GM19238 (cell line): Measurements from ENCODE around the gene TRAFD1.

Experiments
- DNase-seq: peaks from one replicate; pipeline ENCODE4 v3.0.0; 2011; ENCODE audit warnings: low spot score; ENCODE audit not compliant: insufficient read length

TRAFD1 gene

DNA sequence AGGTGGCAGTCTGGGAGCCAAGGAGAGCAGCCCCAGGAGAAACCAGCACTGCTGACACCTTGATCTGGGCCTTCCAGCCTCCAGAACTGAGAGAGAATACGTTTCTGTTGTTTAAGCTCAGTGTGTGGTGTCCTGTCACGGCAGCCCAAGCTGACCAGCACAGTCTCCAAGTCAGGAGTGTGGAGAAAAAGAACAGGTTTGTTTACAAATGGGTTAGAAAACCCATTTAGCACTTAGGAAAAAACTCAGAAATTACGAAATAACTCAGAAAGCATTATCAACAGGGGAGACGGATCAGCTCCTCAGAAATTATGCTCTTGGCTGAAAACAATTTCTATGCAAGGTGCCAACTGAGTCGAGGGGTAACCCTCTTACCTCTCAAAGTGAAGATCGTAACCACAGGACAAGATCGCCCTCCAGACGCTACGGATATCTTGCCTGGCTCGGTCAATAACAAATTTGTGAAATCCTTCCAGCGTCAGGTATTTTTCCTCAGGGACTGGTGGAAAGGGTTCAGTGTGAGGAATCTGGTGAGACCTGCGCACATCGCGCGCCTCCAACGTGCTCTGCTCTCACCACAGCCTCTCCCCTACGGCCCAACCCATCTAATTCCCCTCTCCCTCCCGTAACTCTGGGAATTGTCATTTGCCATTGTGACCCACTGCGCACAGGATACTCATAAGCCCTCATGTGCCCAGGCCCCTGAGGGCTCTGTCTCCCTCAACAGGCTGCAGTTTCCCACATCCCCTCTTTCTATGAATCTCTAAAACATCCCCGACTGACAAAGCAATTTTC is 50.2 kb downstream of the TRAFD1 start:
- DNase-seq = no peak

DNA sequence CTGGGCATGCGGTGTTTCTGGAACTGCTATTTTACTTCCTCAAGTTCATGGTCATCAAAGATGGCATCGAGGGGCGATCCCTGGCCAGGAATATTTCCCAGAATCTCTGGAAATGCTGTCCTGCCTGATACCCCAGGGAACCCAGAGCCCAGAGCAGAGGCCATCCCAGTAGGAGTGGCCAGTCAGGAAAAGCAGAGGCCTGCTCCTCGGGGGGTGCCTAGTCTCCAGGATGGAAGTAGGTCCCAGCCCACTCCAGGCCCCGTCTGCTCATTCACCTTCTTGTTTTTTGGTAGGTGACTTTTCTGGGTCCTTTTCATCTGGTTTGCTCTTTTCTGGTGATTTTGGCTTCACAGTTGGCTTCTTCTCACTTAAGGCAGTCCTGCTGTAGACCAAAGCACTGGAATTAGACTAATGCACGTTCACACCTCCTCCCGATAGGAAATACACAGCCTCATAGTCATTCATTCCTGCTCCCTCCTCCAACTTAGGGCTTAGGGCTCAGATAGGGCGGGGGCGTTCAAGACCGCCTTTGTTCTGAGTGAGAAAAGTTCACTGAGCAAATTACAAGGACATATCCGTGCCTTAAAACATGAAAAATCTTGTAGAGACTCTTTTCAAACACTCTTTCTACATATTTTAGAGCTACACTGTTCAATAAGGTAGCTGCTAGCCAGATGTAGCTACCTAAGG is 51.1 kb downstream of the TRAFD1 start:
- DNase-seq = no peak

DNA sequence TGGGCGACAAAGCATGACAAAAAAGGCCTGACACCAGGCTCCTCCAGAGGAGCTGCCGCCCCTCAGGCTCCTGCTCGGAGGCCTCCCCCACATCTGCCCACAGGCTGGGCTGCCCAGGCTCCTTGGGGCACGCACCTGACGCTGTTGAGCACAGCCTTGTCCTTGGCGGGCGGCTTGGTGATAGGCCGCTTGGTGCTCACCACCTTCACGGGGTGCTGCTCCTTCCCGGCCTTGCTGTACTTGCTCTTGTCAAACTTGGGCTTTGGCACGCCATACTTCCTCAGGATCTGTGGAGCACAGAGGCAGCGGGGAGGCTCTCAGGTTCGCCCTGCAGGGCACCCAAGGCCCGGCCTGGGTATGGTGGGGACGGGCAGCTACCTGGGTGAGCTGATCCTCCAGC is 53.4 kb downstream of the TRAFD1 start:
- no peak for DNase-seq

DNA sequence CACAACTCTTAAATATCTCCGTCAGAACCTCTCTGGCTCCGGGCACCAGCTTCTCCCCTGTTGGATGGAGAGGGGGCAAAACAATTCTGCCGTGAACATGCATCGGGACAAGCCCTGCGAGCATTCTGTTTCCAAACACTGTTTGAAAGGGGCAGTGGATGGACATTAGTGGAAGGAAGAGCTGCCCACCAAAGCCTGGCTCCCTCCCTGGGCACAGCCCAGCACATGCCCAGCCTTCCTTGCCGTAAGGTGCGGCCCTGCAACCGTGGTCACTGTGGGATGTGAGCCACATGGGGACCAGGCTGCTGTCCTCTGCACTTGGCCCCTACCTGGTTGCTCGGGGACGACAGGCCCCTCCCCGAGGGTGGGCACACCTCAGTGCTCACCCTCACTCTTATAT is 54.0 kb downstream of the TRAFD1 start:
- no peak for DNase-seq

DNA sequence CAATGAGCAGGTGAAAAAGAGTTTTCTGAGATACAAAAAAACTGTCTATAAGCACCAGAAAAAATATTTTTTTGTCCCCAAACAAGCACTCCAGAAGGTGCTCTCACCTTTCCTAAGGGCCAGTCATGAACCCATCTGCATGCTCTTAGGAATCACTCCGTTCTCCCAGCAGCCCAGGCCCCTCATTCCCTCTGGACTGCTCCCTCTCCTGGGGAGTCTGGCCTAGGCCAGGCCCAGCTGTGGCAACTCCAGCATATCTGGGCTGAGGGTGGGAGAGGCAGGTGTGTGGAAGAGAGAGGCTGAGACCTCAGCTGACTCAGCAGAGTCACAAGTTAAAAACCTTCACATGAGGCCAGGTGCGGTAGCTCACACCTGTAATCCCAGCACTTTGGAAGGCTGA is 54.6 kb downstream of the TRAFD1 start:
- DNase-seq = no peak

DNA sequence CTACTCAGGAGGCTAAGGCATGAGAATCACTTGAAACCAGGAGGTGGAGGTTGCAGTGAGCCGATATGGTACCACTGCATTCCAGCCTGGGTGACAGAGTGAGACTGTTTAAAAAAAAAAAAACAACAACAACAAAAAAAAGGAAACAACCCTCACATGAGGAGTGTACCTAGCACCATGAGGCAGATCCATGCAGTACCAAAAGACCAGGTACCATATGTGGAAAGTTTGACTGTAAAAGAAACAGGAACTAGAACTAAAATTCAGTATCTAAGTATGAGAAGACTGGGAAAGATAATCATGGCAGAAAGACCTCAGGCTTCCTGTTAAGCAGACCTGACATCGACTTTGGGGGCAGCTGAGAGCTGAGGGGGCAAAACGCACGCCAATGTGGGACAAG is 55.1 kb downstream of the TRAFD1 start:
- DNase-seq = no peak

DNA sequence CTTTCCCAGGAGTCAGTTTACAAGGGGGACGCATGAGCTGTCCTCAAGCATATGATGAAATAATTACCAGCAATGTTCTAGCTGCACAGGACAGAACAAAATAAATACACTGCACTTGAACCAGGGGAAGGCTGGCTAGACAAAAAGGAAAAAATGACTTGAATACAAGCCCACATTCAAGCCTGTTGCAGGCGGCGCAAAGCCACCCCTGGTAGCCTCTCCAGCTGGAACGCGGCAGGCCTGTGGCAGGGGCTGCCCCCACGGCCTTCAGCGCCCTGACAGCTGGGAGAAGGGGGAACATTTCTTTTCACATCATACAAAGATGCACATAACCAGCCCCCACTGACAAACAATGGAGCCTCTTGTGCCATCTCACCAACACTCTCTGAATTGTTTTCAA is 57.1 kb downstream of the TRAFD1 start:
- DNase-seq = no peak

DNA sequence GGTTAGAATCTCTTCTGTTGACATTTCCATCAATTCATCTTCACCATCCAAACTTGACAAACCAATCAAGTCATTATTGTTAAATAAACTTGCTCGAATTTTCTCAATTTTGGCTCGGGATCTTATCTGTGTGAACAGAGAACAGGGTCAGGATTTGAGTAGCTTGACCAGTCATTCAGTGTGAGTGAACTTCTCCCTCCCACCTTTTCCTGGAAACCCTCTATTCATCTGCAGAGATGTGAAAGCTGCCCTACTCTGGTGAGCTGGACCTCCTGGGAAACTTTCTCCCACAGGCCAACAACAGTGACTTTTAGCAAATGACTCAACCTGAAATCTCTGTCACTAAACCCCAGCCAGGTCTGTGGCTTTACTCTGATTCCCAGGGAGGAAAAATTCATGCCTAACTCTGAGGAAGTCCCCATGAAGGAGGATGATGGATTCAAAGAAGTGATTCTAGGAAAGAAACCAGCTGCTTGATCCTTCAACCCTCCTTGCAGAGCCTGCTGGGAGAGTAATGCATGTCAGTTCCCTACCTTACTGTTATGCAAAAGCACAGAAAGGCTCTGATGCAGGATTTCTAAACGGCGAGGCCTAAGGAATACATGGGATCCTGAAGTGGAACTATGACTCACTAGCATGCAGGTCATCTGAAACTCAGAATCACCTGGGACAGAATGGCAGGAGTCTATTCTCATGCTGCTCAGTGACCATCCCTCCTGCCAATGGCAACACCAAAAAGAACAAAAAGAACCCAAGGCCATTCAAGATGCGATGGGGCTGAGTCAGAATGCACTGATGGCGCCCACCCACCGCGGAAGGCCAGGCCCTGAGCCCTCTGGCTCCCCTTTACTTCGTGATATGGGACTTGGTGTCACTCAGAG is 58.0 kb downstream of the TRAFD1 start:
- no peak for DNase-seq

DNA sequence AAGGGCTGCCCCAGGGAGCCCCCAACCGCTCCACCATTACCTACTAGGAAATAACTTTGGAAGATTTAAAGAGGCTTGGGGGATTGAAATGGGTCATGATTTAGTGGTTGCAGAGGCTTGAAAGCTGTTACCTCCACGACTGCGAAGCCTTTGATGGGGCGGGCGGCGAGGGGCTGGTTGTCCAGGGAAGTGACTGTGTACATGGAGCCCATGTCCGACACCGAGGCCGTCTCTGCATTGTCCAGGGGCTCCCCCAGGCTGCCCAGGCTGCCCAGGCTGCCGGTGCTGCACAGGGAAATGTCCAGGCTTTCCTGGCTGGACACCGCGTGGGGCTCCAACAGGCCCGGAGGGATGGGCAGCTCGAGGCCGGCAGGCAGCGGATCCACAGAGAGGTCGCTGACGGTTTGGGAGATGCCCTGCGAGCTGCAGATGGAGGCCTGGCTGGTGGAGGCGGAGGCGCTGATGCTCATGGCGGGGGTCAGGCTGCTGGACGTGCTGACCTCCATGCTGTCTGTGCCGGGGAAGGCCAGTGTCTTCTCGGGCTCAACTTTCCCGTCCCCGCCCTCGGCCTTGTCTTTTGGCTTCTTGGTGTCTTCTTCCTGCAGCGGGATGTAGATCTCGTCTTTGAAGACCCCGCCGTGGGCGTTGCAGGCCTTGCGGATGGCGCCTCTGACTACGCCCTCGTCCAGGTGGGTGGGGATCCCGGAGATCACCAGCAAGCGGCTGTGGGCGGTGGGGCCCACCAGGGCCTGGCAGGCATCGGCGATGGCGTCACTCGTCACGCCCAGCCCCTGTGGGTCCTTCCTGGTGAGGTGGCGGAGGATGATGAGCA is 58.9 kb downstream of the TRAFD1 start:
- DNase-seq = no peak

DNA sequence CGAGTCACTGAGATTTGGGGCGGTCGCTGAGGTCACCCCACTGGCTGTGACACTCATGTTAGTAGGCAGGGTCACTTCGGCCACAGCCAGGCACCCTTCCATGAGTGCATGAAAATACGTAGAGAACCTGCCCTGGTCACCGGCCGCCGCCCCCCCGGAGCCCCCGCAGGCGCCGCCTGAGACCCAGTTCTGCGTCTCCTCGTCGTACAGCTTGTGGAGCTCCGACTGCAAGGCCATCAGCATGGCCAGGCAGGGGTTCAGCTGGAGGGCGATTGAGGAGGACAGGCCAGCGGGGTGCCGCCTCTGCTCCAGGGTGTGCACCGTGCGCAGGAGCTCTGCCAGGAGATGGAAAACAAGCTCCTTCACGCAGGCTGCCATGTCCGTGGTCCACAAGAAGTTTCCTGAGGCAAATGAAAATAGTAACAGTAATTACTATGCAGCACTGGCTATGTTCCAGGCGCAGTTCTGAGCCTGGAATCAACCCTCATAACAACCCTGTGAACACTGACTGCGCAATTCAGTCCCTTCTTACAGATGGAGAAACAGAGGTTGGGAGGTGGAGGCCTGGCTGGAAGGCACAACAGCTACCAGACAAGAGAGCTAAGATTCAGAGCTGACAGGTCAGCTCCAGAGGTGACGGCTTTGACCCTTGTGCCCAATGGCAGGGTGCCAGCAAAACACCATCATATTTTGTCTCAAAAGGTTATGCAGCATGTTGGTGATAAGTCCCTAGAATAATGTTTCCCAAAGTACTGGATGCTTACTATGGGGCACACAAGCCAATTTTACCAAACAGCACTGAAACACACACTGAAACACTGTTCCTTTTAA is 59.9 kb downstream of the TRAFD1 start:
- no peak for DNase-seq

DNA sequence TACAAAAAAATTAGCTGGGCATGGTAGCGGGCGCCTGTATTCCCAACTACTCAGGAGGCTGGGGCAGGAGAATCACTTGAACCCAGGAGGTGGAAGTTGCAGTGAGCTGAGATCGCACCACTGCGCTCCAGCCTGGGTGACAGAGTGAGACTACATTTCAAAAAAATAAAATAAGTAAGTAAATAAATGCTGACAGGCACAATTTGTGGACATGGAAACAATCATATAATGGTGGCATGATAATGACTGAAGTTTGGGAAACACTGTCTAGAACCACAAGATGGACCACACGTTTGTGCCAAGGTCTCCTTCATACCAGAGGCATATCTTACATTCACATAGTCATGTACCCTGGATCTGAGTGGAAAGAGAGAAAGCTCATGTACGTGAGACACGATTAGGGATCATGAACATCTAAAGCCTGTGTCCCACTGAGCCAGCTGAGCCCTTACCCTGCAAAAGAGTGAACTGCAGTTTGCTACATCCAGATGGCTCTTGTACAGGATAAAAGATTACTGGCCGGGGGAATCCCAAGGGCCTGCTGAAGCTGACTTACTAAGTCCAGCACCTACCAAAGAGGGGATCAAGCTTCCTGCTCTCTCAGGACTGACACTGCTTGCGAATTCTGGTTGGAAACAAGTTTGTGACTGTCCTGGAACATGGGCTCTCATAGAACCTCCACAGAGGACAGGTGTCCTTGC is 62.9 kb downstream of the TRAFD1 start:
- DNase-seq = no peak

DNA sequence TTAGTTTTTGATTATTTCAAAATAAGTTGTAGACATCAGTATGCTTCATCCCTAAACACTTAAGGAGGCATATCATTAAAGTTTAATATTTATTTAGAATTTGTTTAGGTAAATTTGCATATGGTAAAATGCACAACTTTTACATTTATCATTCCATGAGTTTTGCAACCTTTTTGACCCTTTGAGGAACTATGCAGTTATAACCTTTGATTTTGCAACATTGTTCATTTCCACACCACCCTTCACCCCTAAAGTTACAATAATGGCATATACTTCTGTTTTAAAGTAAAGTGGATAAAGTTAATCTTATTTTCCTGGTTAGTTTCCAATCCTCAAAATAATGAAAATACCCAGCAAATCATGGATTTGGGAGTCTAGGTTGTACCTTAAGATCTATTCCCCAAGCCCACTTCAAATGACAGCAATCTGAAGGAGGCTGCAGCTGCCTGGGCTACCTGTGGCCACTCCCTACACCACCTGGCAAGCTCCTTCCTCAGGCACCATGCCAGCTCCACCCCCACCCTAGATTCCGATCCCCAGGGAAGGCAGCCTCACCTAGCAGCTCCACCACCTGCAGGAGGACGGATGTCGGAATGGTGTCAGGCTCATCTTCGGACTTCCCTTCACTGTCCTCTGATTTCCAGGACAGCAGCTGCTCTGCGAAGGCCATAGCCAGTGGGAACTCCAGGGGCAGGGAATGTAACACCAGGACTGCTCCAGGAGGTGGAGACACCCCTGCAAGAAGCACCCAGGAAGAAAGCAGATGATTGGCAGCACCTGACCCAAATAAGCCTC is 65.1 kb downstream of the TRAFD1 start:
- DNase-seq = no peak

DNA sequence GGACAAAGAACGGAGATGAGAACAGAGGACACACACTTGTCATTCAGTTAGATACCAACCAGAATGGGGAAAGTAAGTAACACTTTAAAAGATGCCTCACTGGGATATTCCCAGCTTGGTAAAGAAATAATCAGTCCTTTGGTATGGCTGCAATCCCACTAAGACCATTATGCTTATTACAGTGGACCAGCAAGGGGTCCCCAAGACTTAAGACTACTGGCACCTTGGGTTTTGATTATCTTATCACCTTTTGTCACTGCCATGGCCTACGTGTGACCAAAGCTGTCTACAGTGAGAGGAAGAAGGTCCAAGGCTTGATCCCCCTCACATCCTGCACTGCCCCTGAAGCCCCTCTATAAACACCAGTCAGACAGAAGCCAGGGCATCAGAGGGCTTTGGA is 65.8 kb downstream of the TRAFD1 start:
- no peak for DNase-seq

DNA sequence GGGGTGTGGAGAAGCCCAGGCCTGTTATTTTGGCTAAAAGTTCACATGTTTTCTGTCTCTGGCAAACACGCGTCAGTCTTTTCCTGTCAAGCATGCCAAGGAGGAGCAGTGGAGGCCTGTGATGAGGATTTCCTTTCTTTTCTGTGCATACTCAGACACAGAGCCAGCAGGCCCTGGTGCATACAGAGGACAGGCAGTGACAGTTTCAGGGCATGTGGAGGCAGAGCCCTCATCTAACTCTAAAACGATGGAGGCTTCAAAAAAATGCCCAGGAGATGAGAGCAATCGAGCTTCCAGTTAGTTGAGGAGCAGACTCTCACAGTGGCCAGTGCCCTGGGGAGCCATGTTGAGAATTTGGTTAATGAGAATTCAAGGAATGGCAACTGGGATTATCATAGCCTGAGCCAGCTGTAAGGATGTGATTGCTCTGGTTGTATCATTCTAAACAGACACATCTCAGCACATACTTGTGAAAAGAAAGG is 66.5 kb downstream of the TRAFD1 start:
- DNase-seq = no peak

DNA sequence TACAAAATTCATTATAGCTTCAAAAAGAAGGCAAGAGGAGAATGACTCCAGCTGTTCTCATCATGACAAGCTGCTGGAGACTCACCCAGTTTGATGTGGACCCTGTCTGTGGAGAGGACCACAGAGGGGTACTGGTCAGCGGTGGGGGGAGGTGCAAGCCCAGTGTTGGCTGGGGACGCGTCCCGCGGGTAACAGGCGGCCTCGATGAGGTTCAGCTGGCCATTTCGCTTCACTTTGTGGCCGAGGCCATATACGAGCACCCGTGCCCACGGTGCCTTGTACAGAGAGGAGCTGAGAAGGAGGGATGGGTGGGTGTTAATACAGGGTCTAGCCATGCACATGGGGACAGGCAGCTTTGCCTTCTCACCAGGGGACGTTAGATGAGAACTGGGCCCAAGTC is 67.1 kb downstream of the TRAFD1 start:
- DNase-seq = no peak

DNA sequence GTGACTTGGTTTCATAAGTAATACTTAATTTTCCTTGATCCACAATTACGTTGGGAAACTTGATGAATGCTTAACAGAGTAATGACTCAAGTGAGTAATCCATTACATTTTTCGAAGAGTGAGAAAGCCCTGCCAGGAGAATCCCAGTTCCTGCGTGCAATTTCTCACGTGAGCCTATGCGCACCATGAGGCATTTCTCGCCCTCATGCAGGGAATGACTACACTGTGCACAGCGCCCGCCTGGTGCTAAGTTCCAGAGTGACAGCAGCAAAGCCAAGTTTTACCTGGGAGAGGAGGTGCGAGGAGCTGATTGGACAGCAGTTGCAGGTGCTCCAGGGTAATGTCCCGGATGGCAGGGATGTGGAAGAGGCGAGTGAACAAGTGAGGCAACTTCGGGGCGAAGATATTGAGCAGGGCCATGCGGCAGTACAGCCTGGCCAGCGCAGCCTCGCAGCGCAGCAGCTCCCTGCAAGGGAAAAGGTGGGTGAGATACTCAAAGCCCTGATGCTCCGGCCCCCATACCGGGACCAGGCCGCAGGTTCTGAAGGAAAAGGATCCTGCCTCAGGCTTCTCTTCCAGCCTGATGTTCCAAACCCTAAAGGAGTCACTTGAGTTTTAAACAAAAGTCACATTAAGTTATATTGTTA is 69.4 kb downstream of the TRAFD1 start:
- DNase-seq = no peak

DNA sequence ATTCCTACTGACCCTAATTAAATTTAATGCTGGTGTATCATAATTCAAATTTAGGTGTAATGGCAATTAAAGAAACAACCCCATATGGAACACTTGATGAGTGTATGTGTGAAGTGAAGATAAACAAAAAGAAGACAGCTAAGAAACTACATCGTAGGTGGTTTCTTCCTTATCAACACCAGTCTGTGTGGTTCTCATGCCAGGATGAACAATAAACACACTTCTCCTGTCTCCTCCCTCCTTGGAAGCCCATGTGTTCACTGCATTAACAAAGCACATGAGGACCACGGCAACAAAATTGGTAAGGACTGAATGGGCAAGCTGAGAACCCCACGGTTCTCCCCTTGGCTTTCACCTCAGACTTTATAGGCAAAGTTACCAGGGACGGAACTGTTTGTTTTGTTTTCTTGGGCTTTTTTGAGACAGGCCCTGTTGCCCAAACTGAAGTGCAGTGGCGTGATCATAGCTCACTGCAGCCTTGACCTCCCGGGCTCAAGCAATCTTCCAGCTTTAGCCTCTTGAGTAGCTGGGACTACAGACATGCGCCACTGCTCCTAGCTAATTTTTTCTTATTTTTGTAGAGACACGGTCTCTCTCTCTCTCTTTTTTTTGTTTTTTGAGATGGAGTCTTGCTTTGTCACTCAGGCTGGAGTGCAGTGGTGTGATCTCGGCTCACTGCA is 71.0 kb downstream of the TRAFD1 start:
- DNase-seq = no peak
